RWPE2 (cell line): ENCODE measurements around the gene ZHX3.

Source experiments
- ATAC-seq: fragments of 200-7000 bp; cut with Tn5 transposase; 3 replicates; pipeline ENCODE4 v1.9.1; 2021; ENCODE audit warnings: low read depth
- DNase-seq: peaks from one replicate; pipeline ENCODE4 v3.0.0-alpha.2; 2020; ENCODE audit warnings: low spot score
- H3K27ac ChIP-seq: fragments of 450-650 bp; 2 replicates; pipeline ENCODE4 v1.5.1; 2017; ENCODE audit warnings: mild to moderate bottlenecking; ENCODE audit not compliant: poor library complexity, severe bottlenecking
- H3K27me3 ChIP-seq: fragments of 250-450 bp; sonication (Bioruptor Pico); 2 replicates; pipeline ENCODE4 v1.5.1; 2021; ENCODE audit warnings: mild to moderate bottlenecking, moderate library complexity; ENCODE audit not compliant: insufficient read depth, poor library complexity, severe bottlenecking
- H3K36me3 ChIP-seq: fragments of 250-450 bp; sonication (Bioruptor Pico); 2 replicates; pipeline ENCODE4 v1.5.1; 2020; ENCODE audit warnings: low read depth, mild to moderate bottlenecking, moderate library complexity
- H3K4me1 ChIP-seq: fragments of 250-450 bp; sonication (Bioruptor Pico); 2 replicates; pipeline ENCODE4 v1.5.1; 2021; ENCODE audit warnings: mild to moderate bottlenecking, moderate library complexity; ENCODE audit not compliant: insufficient read depth, poor library complexity, severe bottlenecking
- H3K4me3 ChIP-seq: fragments of 250-450 bp; sonication (Bioruptor Pico); 2 replicates; pipeline ENCODE4 v1.5.1; 2021; ENCODE audit warnings: mild to moderate bottlenecking, moderate library complexity; ENCODE audit not compliant: severe bottlenecking
- H3K9me3 ChIP-seq: fragments of 250-450 bp; sonication (Bioruptor Pico); 2 replicates; pipeline ENCODE4 v1.5.1; 2021; ENCODE audit warnings: mild to moderate bottlenecking, moderate library complexity; ENCODE audit not compliant: severe bottlenecking
- TF ChIP-seq, protein P1 (sequence below): fragments of 450-650 bp; IDR thresholded peaks from one replicate; pipeline ENCODE4 v1.5.1; 2017; ENCODE audit warnings: mild to moderate bottlenecking, moderate library complexity; ENCODE audit not compliant: poor library complexity, severe bottlenecking

The ZHX3 gene

DNA sequence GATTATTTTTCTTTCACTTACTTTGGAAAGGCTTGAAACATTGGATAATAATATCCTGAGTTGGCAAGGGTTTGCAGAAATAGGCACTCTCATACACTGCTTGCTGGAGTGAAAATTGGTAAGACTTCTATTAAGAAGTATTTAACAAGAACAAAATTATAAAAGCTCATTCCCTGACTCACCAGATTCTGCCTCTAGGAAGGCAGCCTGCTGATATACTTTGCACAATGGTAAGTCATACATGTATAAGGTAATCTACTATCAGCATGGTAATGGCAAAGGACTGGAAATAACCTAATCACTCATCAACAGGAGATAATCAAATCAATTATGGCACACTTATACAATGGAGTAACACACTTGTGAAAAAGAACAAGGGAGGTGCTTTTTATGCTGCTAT, 94.4 kb downstream of the ZHX3 start:
- Histone ChIP-seq H3K4me1 (no peaks in the 10 kb centered on the region), H3K4me3 (no peak overlapping the region), H3K27me3 (no peaks in the 10 kb centered on the region), H3K36me3 (no peaks in the 10 kb centered on the region), H3K9me3 (no peaks in the 10 kb centered on the region), H3K27ac (no peak overlapping the region)
- TF ChIP-seq, protein P1, sequence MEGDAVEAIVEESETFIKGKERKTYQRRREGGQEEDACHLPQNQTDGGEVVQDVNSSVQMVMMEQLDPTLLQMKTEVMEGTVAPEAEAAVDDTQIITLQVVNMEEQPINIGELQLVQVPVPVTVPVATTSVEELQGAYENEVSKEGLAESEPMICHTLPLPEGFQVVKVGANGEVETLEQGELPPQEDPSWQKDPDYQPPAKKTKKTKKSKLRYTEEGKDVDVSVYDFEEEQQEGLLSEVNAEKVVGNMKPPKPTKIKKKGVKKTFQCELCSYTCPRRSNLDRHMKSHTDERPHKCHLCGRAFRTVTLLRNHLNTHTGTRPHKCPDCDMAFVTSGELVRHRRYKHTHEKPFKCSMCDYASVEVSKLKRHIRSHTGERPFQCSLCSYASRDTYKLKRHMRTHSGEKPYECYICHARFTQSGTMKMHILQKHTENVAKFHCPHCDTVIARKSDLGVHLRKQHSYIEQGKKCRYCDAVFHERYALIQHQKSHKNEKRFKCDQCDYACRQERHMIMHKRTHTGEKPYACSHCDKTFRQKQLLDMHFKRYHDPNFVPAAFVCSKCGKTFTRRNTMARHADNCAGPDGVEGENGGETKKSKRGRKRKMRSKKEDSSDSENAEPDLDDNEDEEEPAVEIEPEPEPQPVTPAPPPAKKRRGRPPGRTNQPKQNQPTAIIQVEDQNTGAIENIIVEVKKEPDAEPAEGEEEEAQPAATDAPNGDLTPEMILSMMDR: no peak
- ATAC-seq (peak; percentile 28; the same call in 1 of the 3 replicates), DNase-seq (no peak)

DNA sequence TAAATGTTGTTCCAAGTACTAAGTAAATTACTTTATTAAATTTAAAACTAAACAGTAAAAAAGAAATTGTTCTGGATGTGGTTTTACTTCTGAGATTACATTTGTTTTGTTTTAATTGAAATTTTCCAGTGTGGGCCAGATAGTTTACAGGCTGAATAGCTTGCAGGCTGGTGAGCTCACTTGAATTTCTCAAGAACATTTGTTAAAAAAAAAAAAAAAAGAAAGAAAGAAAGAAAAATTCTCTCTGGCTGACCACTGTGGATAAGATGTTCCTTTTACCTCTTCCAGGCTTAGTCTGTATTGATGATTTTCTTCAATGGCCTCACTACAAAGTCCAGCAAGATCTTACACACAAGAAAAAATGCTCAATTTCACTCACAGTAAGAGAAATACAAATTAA, 94.8 kb downstream of the ZHX3 start:
- H3K4me3 ChIP-seq: no peak overlapping the region
- no peaks in the 10 kb centered on the region for H3K4me1 ChIP-seq
- ATAC-seq (no peak), DNase-seq (no peak)
- no peaks in the 10 kb centered on the region for H3K27me3 ChIP-seq
- H3K27ac ChIP-seq: no peak overlapping the region
- H3K36me3 ChIP-seq: no peaks in the 10 kb centered on the region
- TF ChIP-seq, protein P1: no peak
- no peaks in the 10 kb centered on the region for H3K9me3 ChIP-seq

DNA sequence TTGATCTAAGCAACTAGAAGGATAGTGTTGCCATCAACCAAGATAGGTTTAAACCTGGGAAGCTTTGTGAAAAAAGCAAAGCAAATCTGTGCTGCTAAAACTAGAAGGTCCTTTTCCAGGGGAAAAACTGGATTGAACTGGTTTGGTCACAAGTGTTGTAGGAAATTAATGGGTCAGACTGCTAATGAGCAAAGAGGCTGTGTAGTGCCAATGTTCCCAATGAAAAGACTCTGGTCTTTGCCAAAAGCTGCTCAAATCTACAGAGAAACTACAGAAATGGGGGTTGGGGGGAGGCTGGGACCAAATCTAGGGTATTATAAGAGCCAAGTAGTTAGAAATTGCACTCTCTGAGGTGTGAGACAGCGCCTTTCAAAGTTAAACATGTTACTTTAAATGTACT, 95.2 kb downstream of the ZHX3 start:
- Histone ChIP-seq H3K4me1 (no peaks in the 10 kb centered on the region), H3K9me3 (no peaks in the 10 kb centered on the region), H3K27me3 (no peaks in the 10 kb centered on the region), H3K4me3 (no peak overlapping the region), H3K27ac (no peak overlapping the region), H3K36me3 (no peaks in the 10 kb centered on the region)
- ATAC-seq (no peak), DNase-seq (no peak)
- TF ChIP-seq, protein P1: no peak

DNA sequence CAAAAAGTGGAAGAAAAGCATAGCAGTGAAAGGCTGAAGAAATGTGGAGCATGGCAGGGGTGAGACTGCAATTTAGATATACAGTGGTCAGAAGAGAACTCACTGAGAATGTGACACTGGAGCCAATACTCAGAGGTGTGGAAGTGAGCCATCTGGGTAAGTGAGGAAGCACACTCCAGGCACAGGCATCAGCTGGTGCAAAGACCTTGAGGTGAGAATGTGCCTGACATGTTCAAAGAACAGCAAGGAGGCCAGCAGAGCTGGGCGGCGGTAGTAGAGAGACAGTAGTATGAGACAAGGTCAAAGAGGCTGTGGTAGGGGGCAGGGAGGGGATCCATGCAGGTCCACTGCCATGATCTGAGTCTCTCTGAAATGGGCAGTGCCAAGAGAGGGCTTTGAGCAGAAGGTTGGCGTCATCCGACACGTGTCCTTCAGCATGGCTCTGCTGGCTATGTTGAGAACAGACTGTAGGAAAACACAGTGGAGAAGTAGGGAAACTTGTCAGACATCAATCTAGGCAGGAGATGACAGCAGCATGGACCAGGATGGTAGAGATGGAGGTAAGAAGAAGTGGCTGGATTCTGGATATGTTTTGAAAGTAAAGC, 95.8 kb downstream of the ZHX3 start:
- Histone ChIP-seq H3K27me3 (no peaks in the 10 kb centered on the region), H3K4me1 (no peaks in the 10 kb centered on the region), H3K9me3 (no peaks in the 10 kb centered on the region), H3K27ac (no peak overlapping the region), H3K36me3 (no peaks in the 10 kb centered on the region), H3K4me3 (no peak overlapping the region)
- DNase-seq (no peak), ATAC-seq (no peak)
- TF ChIP-seq, protein P1: no peak

DNA sequence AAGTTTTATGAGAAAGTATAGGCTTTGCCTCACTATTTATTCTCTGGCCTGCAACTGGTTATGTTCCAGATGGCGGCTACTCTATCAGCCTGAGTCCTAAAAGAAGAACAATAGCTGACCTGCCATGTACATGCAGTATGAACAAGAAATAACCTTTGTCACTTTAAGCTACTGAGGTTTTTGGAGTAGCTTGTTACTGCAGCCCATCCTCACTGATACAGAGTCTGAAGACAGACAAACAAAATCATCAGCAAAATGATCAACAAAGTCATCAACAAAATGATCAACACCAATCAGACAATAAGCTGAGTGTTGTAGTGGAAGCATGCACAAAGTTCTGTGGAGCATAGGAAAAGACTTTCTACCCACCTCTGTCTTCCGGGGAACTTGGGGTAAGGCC, 97.7 kb downstream of the ZHX3 start:
- H3K9me3 ChIP-seq: no peaks in the 10 kb centered on the region
- H3K27me3 ChIP-seq: no peaks in the 10 kb centered on the region
- no peak overlapping the region for H3K4me3 ChIP-seq
- TF ChIP-seq, protein P1: no peak
- no peaks in the 10 kb centered on the region for H3K36me3 ChIP-seq
- H3K4me1 ChIP-seq: no peaks in the 10 kb centered on the region
- ATAC-seq: no peak
- no peak for DNase-seq
- no peak overlapping the region for H3K27ac ChIP-seq
